HG03439 (cell line): ENCODE results near the gene SYNGR1.
"Not testable (repeated sequence)": the region's sequence is repeated elsewhere in the genome, so short reads cannot be mapped to it uniquely, and the experiment has no call there.

Experiments used
- ATAC-seq: cut with Tn5 transposase; IDR thresholded peaks from one replicate; pipeline ENCODE4 v1.9.1; 2021; ENCODE audit warnings: mild to moderate bottlenecking, moderate library complexity; ENCODE audit not compliant: unreplicated experiment

Gene SYNGR1

DNA sequence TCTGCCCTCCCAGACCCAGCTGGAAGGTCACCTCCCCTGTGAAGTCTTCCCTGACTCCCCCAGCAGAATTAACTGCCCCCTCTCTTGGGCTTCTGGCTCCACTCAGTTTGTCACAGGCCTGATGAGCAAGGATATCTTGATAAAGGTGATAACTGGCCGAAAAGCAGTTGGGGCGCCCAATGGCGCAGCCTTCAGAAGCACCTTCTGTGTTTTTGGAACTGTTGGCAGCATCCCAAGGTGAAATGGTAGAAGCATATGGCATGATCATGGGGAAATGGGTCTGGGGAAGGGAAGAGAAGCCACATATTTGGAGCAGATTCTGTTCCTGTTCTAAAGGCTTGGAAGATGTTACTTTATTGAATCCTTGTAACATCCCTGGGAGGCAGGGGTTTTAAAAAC lies 47.0 kb downstream of the SYNGR1 start:
- ATAC-seq, result no peak

DNA sequence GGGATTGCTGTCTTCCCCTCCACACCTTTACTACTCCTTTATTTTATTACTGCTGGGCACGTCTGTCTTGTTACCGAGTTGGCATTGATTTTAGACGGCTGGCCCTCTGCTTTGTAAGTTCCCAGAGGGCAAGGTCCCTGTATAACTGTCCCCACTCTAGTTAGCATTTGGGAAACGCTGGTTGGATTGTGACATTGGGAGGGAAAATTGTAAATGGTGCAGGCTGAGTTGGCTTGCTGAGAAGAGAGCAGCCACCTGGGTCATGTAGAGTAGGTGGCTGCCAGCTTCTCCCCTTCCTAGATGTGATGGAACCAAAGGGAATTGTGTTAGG lies 51.5 kb downstream of the SYNGR1 start:
- no peak for ATAC-seq

DNA sequence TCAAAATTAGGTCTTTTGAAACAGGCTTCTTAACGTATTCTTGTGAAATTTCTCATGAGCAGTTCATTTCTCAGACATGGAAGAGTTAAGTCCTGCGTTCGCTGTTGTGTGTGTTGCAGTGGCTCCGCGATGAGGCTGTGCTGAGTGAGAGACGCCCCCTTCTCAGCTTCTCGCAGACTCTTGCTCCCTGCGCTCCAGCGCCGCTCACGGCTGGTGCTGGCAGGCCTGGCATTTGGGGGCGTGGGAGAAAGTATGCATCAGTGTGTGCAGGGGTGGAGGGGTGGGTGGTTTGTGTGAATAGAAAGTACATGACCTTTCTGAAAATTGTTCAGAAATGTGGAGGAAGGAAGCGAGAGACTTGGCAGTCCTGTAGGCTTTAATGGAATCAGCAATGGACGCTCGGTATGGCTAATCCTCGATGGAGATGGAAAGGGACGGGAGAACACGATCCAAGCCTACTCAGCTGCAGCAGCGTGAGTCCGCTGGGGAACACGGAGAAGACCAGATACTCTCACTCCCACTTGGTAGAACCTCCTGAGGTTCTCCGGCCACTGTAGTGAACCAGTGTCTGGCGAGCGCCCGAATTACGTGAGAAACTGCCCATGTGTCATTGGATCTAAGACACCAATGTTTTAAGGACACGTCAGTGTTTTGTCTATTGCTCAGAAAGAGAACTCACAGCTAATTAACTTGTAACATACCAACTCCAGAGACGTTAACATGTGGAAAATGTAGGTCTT lies 55.7 kb downstream of the SYNGR1 start:
- no peak for ATAC-seq

DNA sequence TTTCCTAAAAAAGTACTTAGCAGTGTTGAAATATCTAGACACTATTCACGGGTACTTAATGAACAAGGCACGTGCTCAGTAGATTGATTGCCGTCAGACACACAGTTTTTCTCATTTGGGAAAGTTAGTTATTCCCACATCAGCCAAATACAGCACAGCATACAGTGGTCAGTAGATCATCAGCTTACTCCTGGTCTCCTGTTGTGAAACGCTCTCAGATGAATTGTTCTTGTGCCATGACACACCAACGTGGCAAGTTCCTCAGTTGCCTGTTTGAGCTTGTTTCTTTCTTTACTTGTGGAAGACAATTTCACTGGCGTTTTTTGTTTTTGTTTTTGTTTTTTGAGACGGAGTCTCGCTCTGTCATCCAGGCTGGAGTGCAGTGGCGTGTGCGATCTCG lies 58.4 kb downstream of the SYNGR1 start:
- ATAC-seq, result no peak

DNA sequence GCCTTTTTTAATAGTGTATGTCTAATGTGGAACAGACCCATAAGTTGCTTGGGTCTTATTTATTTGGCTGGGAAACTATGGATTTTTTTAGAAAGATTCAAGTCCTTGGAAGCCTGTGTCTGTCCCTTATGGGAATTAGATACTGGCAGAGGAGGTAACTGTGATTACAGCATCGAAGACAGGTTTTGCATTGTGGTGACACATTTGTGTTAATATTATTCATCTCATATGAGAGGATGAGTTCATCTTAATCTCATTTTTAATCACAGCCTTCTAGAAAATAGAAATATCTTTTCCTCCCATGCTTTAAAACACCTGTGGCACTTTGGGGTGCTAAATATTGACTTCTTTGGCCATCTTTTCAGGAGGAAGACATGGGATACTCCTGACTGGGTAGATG lies 59.0 kb downstream of the SYNGR1 start:
- ATAC-seq, result no peak

DNA sequence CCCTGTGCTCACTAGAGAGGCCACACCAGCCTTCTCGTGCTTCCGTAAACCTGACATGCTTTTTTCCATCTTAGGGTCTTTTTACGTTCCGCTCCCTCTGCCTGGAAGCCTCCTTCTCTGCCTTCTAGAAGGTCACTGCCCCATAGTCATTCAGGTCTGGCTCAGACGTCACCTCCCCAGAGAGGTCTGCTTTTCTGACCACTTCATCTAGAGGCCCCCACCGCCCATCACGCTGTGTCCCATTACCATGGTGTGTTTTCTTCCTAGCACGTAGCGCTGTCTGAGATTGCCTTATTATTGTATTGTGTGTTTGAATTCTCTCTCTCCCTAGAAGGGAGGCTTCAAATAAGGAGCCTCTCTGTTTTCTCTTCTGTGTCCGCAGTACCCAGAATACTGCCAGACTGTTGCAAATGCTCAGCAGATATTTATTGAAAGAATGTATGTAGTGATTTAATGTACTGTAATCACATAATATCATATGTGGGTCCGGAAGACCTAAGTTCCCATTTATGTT lies 59.8 kb downstream of the SYNGR1 start:
- no peak for ATAC-seq

DNA sequence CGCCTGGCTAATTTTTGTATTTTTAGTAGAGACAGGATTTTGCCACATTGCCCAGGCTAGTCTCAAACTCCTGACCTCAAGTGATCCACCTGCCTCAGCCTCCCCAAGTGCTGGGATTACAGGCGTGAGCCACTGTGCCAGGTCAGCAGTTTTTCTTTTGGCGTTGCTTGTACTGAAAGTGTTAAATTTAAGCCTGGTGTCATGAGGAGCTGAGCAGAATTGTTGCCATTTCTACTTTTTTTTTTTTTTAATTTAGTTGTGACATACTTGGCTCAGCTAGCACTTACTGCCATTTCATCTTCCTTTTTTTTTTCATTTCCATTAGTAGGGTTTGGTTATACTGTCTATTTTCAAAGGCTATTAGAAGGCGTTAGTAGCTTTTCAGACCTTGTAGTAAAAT lies 60.5 kb downstream of the SYNGR1 start:
- ATAC-seq, result no peak

DNA sequence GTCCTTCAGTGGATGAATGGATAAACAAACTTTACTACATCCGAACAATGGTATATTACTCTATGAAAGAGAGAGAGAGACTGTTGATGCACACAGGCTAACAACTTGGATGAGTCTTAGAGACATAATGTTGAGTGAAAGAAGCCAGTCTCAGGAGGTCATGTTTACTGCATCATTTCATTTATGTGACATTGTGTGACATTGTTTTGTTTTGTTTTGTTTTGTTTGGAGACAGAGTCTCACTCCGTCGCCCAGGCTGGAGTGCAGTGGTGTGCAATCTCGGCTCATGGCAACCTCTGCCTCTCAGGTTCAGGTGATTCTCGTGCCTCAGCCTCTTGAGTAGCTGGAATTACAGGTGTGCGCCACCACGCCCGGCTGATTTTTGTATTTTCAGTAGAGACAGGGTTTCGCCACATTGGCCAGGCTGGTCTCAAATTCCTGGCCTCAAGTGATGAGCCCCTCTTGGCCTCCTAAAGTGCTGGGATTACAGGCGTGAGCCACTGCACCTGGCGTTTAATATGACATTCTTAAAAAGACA lies 62.1 kb downstream of the SYNGR1 start:
- ATAC-seq, result not testable (repeated sequence)

DNA sequence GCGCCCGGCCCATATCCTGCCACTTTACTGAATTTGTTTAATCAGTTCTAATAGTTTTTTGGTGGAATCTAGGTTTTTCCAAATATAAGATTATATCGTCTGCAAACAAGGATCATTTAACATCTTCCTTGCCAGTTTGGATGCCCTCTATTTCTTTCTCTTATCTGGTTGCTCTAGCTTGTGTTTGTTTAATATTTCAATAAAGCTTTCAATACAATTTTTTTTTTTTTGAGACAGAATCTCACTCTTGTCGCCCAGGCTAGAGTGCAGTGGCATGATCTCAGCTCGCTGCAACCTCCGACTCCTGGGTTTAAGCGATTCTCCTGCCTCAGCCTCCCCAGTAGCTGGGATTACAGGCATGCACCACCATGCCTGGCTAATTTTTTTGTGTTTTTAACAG lies 63.4 kb downstream of the SYNGR1 start:
- ATAC-seq, result not testable (repeated sequence)

DNA sequence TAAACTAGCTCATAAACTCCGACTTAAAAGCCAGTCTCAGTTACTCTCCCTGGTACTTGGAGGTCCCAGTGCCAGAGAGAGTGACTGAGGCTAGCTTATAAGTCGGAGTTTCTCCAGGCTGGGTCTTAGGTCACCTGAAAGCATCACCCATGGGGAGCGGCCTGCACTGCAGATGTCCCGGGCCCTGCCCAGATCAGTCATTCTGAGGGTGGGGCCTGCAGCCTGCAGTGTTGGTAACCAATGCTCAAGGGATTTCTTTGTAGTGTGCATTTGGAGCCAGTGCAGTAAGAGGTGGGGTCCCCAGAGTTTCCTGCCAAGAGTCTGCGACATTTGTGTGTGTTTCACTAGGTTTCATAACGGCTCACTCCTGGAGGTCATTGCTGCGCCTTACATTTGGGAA lies 64.6 kb downstream of the SYNGR1 start:
- ATAC-seq, result no peak

DNA sequence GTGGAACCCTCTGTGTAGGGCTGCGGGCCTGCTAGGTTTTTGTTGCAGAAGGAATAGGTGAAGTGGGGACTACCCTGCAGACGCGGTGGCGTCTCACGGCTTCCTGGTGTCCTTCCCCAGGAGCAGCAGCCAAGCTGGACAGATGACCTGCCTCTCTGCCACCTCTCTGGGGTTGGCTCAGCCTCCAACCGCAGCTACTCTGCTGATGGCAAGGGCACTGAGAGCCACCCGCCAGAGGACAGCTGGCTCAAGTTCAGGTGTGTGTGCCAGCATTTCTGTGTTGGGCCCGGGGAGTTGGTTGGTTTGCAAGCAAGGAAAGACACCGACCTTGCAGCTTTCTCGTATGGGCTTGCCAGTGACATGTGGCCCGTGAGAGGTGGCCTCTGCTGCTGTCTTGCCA lies 65.1 kb downstream of the SYNGR1 start:
- no peak for ATAC-seq

DNA sequence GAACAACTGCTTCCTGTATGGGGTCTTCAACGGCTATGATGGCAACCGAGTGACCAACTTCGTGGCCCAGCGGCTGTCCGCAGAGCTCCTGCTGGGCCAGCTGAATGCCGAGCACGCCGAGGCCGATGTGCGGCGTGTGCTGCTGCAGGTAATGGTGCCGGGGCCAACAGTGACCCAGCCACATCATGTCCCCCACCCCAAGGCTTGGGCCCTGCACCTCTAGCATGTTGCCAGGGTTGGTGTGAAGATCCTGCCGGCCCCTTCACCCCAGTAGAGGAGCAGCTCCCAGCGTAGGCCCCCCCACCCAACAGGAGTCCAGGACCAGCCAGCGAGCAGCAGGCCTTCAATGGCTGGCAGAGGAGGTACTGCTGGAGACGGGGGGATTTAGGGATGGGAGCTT lies 65.7 kb downstream of the SYNGR1 start:
- no peak for ATAC-seq

DNA sequence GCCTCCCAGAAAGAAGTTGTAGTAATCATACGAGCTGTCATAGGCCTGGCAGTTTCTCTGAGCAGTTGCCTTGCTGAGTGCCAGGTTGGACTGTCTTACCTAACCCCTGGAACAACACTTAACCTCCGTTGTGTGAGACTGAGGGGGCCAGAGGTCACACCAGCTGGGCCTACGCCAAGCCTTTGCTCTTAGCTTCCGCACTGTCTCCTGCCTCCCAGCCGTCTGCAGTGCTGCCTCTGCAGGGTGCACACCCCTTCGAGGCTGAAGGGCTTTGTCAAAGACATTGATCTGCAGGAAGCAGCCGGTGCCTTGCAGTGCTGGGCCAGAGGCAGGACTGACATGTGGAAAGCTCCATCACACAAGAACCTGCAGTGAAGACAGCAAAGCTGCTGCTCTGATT lies 66.5 kb downstream of the SYNGR1 start:
- no peak for ATAC-seq

DNA sequence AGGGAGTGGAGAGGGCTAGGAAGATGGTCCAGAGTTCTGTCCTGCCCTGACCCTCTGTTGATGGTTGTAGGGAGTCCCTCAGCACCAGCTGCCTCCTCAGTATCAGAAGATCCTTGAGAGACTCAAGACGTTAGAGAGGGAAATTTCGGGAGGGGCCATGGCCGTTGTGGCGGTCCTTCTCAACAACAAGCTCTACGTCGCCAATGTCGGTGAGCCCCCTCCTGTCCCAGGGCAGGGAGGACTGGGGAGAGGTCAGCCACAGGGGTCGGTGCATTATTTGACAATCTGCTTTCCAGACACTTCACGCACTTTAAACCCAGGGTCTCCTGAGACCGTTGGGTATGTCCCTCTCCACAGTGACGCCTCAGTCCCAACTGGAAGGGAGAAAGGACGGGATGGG lies 67.8 kb downstream of the SYNGR1 start:
- no peak for ATAC-seq

DNA sequence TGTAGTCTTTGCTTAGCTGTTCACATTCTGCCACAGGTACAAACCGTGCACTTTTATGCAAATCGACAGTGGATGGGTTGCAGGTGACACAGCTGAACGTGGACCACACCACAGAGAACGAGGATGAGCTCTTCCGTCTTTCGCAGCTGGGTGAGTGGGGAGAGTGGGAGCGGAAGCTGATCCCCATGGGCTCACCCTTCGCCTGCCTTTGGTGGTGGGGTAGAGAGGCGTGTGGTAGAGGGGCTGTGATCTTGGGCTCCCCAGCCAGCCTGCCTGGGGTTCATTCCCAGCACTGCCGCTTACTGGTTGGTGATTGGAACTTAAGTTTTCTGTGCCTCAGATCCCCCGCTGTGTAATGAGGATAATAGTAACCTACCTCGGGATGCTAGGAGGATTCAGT lies 68.9 kb downstream of the SYNGR1 start:
- no peak for ATAC-seq

DNA sequence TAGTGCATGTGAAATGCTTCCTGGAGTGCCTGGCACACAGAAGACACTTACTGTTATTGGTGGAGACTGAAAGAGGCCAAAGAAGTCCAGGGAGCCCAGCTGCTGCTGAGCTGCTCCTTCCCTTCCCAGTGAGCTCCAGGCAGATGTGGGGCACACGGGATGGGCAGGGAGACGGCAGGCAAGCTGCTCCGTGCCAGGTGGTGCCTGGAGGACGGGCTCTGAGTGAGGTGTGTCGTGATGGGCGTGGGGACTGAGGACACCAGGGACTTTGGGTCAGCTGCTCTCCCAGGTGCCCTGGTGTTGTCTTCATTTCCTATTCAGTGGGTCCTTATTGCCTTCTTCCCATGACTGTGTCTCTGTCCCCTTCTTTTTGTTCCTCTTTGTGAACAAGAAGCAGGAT lies 69.3 kb downstream of the SYNGR1 start:
- no peak for ATAC-seq

DNA sequence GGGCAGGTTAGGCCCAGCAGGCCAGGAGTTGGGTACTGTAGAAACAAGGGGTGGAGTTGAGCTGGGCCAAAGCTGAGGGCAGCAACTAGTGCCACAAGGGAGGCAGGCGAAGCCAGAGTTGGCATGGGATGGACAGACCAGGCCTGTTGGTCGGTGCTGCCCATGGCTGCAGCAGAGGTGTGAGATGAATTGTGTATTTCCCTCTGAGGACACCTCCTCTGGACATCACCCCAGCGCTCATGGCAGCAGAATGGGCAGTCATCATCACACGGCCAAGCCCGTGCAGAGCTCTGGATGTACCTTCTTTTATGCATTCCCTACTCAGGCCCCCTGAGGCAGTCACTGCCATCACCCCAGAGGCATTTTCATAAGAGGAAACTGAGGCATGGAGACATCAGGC lies 70.1 kb downstream of the SYNGR1 start:
- ATAC-seq, result no peak

DNA sequence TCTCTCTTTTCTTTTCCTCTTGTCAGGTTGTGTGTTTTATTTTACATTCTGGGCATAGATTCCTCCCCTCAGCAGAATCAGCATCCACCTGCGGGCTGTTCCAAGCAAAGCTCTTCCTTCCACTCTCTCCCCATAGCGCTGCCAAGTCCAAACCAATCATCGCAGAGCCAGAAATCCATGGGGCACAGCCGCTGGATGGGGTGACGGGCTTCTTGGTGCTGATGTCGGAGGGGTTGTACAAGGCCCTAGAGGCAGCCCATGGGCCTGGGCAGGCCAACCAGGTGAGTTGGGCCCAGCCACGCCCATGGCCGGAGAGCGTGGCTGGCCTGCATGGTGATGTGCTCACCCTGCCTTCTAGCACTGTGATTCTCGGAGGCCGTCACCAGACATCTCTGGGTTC lies 71.9 kb downstream of the SYNGR1 start:
- no peak for ATAC-seq

DNA sequence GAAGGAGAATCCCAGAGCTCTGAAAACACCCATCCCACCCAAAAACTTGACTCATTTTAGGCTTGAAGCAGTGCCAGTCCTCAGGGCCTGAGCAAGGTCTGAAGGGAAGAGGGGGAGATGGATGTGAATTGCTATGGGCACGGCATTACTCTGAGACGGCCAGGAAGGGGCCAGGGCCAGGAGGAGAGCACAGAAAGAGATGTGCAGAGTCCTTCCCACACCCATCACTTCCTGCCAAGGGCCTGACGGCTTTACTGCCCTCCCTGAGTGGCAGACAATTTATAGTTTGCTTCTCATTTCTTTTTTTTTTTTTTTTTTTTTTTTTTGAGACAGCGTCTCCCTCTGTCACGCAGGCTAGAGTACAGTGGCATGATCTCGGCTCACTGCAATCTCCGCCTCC lies 72.3 kb downstream of the SYNGR1 start:
- ATAC-seq, result no peak

DNA sequence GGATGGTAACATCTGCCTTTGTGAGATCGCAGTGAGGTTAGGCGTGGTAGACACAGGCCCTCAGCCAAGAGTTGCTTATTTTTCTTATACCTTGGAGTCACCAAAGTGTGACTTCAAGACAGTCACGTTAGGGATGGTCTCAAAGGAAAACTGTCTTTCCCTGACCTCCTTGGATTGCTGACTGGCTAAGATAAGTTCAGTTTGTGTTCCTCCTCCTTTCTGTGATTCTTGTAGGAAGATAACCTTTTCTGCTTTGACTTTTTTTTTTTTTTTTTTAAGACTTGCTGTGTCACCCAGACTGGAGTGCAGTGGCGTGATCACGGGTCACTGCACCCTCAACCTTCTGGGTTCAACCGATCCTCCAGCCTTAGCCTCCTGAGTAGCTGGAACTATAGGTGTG lies 72.9 kb downstream of the SYNGR1 start:
- ATAC-seq, result no peak

DNA sequence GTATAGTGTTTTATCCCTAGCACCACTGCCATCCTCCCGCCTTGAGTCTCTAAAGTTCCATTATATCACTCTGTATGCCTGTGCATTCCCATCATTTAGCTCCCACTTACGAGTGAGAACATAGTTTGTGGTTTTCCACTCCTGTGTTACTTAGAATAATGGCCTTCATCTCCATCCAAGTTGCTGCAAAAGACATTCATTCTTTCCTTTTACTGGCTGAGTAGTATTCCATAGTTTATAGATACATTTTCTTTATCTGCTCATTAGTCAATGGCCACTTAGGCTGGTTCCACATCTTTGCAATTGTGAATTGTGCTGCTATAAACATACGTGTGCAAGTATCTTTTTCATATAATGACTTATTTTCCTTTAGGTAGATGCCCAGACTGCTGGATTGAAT lies 74.2 kb downstream of the SYNGR1 start:
- no peak for ATAC-seq

DNA sequence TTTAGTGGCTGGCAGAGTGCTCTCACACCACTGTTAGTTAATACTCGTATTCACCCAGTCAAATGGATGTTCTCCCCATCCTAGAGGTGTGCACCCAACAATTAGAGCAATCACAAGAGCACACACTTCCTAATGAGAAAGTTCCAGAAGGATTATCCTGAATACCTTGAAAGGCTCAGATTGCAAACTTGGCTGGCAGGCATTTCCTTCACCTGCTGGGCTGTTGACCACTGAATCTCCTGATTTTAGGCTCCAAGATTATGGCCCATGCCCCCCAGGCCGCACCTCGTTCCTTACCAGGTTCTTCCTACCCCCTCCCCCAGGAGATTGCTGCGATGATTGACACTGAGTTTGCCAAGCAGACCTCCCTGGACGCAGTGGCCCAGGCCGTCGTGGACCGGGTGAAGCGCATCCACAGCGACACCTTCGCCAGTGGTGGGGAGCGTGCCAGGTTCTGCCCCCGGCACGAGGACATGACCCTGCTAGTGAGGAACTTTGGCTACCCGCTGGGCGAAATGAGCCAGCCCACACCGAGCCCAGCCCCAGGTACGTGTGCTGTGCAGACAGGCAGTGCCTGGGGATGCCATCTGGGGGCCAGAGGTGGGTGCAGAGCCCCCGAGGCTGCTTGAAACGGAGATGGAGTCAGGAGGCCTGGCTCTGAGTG lies 76.7 kb downstream of the SYNGR1 start:
- ATAC-seq, result no peak
